Subcutaneous abdominal adipose tissue (tissue), 5 donors: ENCODE measurements around the gene MAP4K2.

Experiments used
- H3K27ac ChIP-seq: one replicate; pipeline ENCODE4 v1.7.0; 2013; ENCODE audit warnings: low read depth, mild to moderate bottlenecking, inconsistent platforms, low read length, moderate library complexity
- H3K27me3 ChIP-seq, 5 donors: one replicate each; pipeline ENCODE4 v1.7.0; 2013; ENCODE audit warnings: low read length in 5 of 5, inconsistent platforms in 1 of 5; ENCODE audit not compliant: control insufficient read depth in 5 of 5, insufficient read depth in 4 of 5
- H3K36me3 ChIP-seq, 5 donors: one replicate each; pipeline ENCODE4 v1.7.0; 2013; ENCODE audit warnings: low read length in 5 of 5; ENCODE audit not compliant: control insufficient read depth in 5 of 5, insufficient read depth in 5 of 5
- H3K4me1 ChIP-seq, 5 donors: one replicate each; pipeline ENCODE4 v1.7.0; 2013; ENCODE audit warnings: low read length in 5 of 5, mild to moderate bottlenecking in 3 of 5, moderate library complexity in 1 of 5; ENCODE audit not compliant: control insufficient read depth in 5 of 5, insufficient read depth in 5 of 5
- H3K4me3 ChIP-seq, 5 donors: one replicate each; pipeline ENCODE4 v1.7.0; 2013; ENCODE audit warnings: low read length in 5 of 5, low read depth in 1 of 5
- H3K9ac ChIP-seq, 5 donors: one replicate each; pipeline ENCODE4 v1.7.0; 2013; ENCODE audit warnings: low read length in 5 of 5, mild to moderate bottlenecking in 4 of 5, moderate library complexity in 3 of 5
- H3K9me3 ChIP-seq, 5 donors: one replicate each; pipeline ENCODE4 v1.7.0; 2013; ENCODE audit warnings: low read length in 5 of 5; ENCODE audit not compliant: control insufficient read depth in 5 of 5
- donor health status: healthy.
- donor health status: healthy.
- donor health status: healthy.
- donor health status: healthy.
- donor health status: healthy.

The MAP4K2 gene

DNA sequence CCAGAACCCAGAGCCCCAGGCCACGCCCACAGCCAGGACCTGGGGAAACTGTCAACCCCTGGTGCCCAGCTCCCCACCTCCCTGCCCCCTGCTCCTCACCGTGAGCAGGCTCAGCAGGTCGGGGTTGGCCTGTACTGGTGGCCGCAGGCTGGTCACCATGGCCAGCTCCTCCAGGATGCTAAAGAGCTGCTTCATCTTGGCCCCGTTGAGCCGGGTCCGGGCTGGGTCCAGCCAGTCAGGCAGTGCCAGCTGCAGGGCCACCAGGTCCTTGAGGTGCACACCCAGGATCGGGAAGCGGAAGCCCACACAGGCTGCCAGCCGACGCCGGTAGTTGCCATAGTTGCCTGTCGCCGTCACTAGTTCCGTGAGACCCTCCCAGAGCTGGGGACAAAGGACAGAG is 66.4 kb downstream of the MAP4K2 start:
- peaks cover 0 to 9% (median 2%) of the 10 kb centered on the region in 5 donors for H3K4me1 ChIP-seq
- H3K27me3 ChIP-seq: peaks cover 0 to 9% (median 1%) of the 10 kb centered on the region in 5 donors
- no peak overlapping the region for H3K27ac ChIP-seq
- H3K9me3 ChIP-seq: no peaks in the 10 kb centered on the region
- no peak overlapping the region for H3K4me3 ChIP-seq
- peaks cover 0 to 43% (median 22%) of the 10 kb centered on the region in 5 donors for H3K36me3 ChIP-seq
- H3K9ac ChIP-seq: no peak overlapping the region

DNA sequence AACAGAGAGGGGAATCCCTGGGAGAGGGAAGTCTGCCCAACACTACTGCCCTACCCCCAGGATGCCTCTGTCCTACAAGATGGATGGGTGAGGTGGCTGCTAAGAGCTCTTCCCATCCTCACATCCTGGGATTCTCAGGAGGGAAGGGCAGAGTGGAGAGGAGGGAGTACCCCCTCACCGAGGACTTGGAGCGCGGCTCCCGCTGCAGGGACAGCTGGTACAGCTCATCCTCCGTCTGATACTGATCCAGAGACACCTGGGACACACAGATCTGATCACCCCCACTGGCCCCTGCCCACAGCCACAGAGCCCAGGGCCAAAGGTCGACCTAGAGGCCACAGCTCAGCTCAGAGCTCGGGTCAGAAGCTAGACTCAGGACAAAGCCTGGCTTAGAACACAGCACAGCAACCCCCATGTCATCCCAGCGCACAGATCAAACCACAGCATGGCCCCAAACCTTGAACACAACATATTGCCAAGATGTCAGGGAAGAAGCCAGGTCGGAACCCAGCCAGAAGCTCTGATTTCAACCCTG is 67.2 kb downstream of the MAP4K2 start:
- H3K4me1 ChIP-seq: peaks cover 0 to 8% (median 0%) of the 10 kb centered on the region in 5 donors
- peaks cover 0 to 45% (median 23%) of the 10 kb centered on the region in 5 donors for H3K36me3 ChIP-seq

More for the DNA sequence above, 67.2 kb downstream of the MAP4K2 start:
- no peak overlapping the region for H3K9ac ChIP-seq
- H3K9me3 ChIP-seq: no peaks in the 10 kb centered on the region
- H3K27ac ChIP-seq: no peak overlapping the region
- H3K4me3 ChIP-seq: no peak overlapping the region
- peaks cover 0 to under 1% (median 0%) of the 10 kb centered on the region in 5 donors for H3K27me3 ChIP-seq
